H1 (cell line): ENCODE results near the gene PRSS23. TPM values are rescaled to one million over a fixed set of nuclear protein-coding genes. Genes with fewer than 3 reads are reported as not detected.

Experiments
- ASH2L ChIP-seq: fragments of 200-600, 300-600 bp; sonication (generic); IDR thresholded peaks from one replicate; pipeline ENCODE4 v1.7.1; 2017; ENCODE audit warnings: low read length
- ATF3 ChIP-seq: IDR thresholded peaks from 2 replicates; pipeline ENCODE4 v1.6.1; 2011; ENCODE audit warnings: low read depth, mild to moderate bottlenecking, low read length; ENCODE audit not compliant: insufficient read depth
- CHD1 ChIP-seq: IDR thresholded peaks from 2 replicates; pipeline ENCODE4 v1.6.1; 2012; ENCODE audit warnings: low read depth, low read length, improper control_type of control experiment
- CTBP2 ChIP-seq: IDR thresholded peaks from 2 replicates; pipeline ENCODE4 v1.7.0; 2011; ENCODE audit warnings: borderline replicate concordance, mild to moderate bottlenecking, moderate library complexity, mixed read lengths, low read length; ENCODE audit not compliant: insufficient read depth, insufficient read length
- CTCF ChIP-seq, 3 experiments: IDR thresholded peaks; 1 replicate in 2 of 3; 2 replicates in 1 of 3; pipeline versions ENCODE4 v1.5.1 to v1.6.1; 2011; ENCODE audit warnings: low read length in 3 of 3, mild to moderate bottlenecking in 3 of 3, inconsistent platforms in 2 of 3, low read depth in 1 of 3, moderate library complexity in 1 of 3; ENCODE audit not compliant: insufficient read depth in 1 of 3; ENCODE audit errors: control extremely low read depth in 1 of 3
- MAX ChIP-seq: IDR thresholded peaks from 2 replicates; pipeline ENCODE4 v1.6.1; 2012; ENCODE audit warnings: inconsistent platforms
- PHF8 ChIP-seq: fragments of 200-600 bp; sonication (generic); conservative IDR thresholded peaks from 2 replicates; pipeline ENCODE4 v1.7.1; 2012; ENCODE audit warnings: low read depth, mild to moderate bottlenecking, inconsistent platforms, low read length, moderate library complexity
- POLR2A ChIP-seq, 2 experiments: IDR thresholded peaks; 1 replicate in 1 of 2; 2 replicates in 1 of 2; pipeline ENCODE4 v1.6.1; 2011; ENCODE audit warnings: low read depth in 2 of 2, low read length in 2 of 2, mild to moderate bottlenecking in 2 of 2; ENCODE audit errors: control extremely low read depth in 1 of 2
- POLR2AphosphoS5 ChIP-seq: IDR thresholded peaks from 2 replicates; pipeline ENCODE4 v1.6.1; 2011; ENCODE audit warnings: low read depth, low read length
- RBBP5 ChIP-seq: IDR thresholded peaks from 2 replicates; pipeline ENCODE4 v1.7.1; 2012; ENCODE audit warnings: low read depth, mild to moderate bottlenecking, inconsistent platforms, low read length, moderate library complexity, borderline replicate concordance
- RNF2 ChIP-seq: fragments of 200-900, 300-1000 bp; sonication (generic); IDR thresholded peaks from 2 replicates; pipeline ENCODE4 v1.7.1; 2016; ENCODE audit warnings: borderline replicate concordance, low read depth, mild to moderate bottlenecking, antibody characterized with exemption, low read length; ENCODE audit not compliant: poor library complexity, severe bottlenecking; ENCODE audit errors: missing control alignments
- SAP30 ChIP-seq: fragments of 300-600 bp; sonication (generic); IDR thresholded peaks from 2 replicates; pipeline ENCODE4 v1.7.1; 2012; ENCODE audit warnings: low read length, moderate library complexity, mild to moderate bottlenecking, inconsistent platforms; ENCODE audit not compliant: insufficient read depth, insufficient replicate concordance
- SUZ12 ChIP-seq: fragments of 200-600 bp; sonication (generic); IDR thresholded peaks from 2 replicates; pipeline ENCODE4 v1.6.1; 2012; ENCODE audit warnings: mild to moderate bottlenecking, inconsistent platforms, low read length, moderate library complexity, mixed read lengths
- TAF1 ChIP-seq: IDR thresholded peaks from 2 replicates; pipeline ENCODE4 v1.6.1; 2011; ENCODE audit warnings: mild to moderate bottlenecking, low read depth, low read length
- TAF7 ChIP-seq: optimal IDR thresholded peaks from 2 replicates; pipeline ENCODE3; 2011; ENCODE audit warnings: low read depth, mild to moderate bottlenecking, inconsistent platforms, low read length, moderate library complexity, borderline replicate concordance
- TBP ChIP-seq: IDR thresholded peaks from 2 replicates; pipeline ENCODE4 v1.6.1; 2011; ENCODE audit warnings: low read depth, low read length, improper control_type of control experiment
- polyA plus RNA-seq, 7 experiments: library from polyadenylated mRNA; depleted of rRNA in 3 of 7; stranded (reverse) in 5 of 7; unstranded in 2 of 7; fragments of >200 nt in 5 of 7; fragments of 200-250 nt in 2 of 7; gene quantifications; 1 replicate in 5 of 7; 2 replicates in 1 of 7; 4 replicates in 1 of 7; pipeline versions ENCODE4 v1.2.1 to v1.2.3, GENCODE V29; 2011 to 2013; ENCODE audit warnings: missing spikeins in 2 of 7, mixed read lengths in 2 of 7
- total RNA-seq: library from RNA; stranded (reverse); fragmentation: NEBNext Ultra II Directional; extraction: Animal tissue kit (Norgen Biotek cat#: 25700); gene quantifications from 2 replicates; pipeline ENCODE4 v1.2.1, GENCODE V29; 2021

PRSS23 gene
- total and polyA plus RNA-seq, 2 of the 8 experiments (the other 6 are each of a cell fraction or from before 2014, with no cell fraction given): 4.4 to 5.6 TPM

- peak; percentile 14 for TF ChIP-seq RNF2
- TF ChIP-seq ASH2L: peak; percentile 88
- no peak for TF ChIP-seq CHD1
- no peak for TF ChIP-seq ATF3
- TF ChIP-seq TAF1: peak; percentile 66
- peak; percentile 43 to 72 for TF ChIP-seq POLR2A (IDR thresholded peaks at IDR 0.05; ENCODE audit: control extremely low read depth in 1 of 2, low read depth in 2 of 2, low read length in 2 of 2)
- TF ChIP-seq SUZ12: peak; percentile 61
- peak; percentile 71 for TF ChIP-seq PHF8
- peak; percentile 45 for TF ChIP-seq CTBP2
- peak; percentile 77 for TF ChIP-seq MAX
- TF ChIP-seq SAP30: no peak
- TF ChIP-seq CTCF (IDR thresholded peaks at IDR 0.05; ENCODE audit: control extremely low read depth in 1 of 3, insufficient read depth in 1 of 3, low read depth in 1 of 3, low read length in 3 of 3): 0 out of 4 replicates have a peak, but pooled peaks of 1 of the 3 experiments have one; percentile 0
- 0 out of 2 replicates have a peak, but pooled peaks have one; percentile 79 for TF ChIP-seq RBBP5
- TF ChIP-seq POLR2AphosphoS5: peak; percentile 49
- TF ChIP-seq TAF7: peak; percentile 54
- TF ChIP-seq TBP: no peak; the same call in 1 of the 2 replicates
Observed at GRCh38 chr11:86800076-86800959, at the start of gene PRSS23 (continued).
